GM23338 (cell line): ENCODE measurements around the gene SLC19A1. TPM values are rescaled to one million over a fixed set of nuclear protein-coding genes. Genes with fewer than 3 reads are reported as not detected.

Experiments used
- ATAC-seq: fragments of 200-7000 bp; cut with Tn5 transposase; 3 replicates; pipeline ENCODE4 v1.9.1; 2020
- DNase-seq: peaks from one replicate; pipeline ENCODE4 v3.0.0-alpha.2; 2015; ENCODE audit warnings: low spot score
- H2AFZ ChIP-seq: fragments of 200-600 bp; sonication (generic); 2 replicates; pipeline ENCODE4 v1.8.0; 2016; ENCODE audit warnings: antibody characterized with exemption, mild to moderate bottlenecking, moderate library complexity
- H3F3A ChIP-seq: fragments of 200-600 bp; sonication (generic); replicated peaks from 2 replicates; pipeline ENCODE4 v1.8.0; 2017; ENCODE audit warnings: antibody characterized with exemption, mixed run types, low read depth
- H3K27ac ChIP-seq: fragments of 200-600 bp; sonication (generic); 2 replicates; pipeline ENCODE4 v1.6.1; 2016; ENCODE audit warnings: low read depth
- H3K27me3 ChIP-seq: fragments of 200-600 bp; sonication (generic); 2 replicates; pipeline ENCODE4 v1.8.0; 2016; ENCODE audit warnings: mild to moderate bottlenecking, mixed run types, moderate library complexity; ENCODE audit not compliant: insufficient read depth
- H3K36me3 ChIP-seq: fragments of 200-600 bp; sonication (generic); 2 replicates; pipeline ENCODE4 v1.8.0; 2016; ENCODE audit warnings: mild to moderate bottlenecking; ENCODE audit not compliant: insufficient read depth
- H3K4me1 ChIP-seq: fragments of 200-600 bp; sonication (generic); 2 replicates; pipeline ENCODE4 v1.8.0; 2016; ENCODE audit warnings: mild to moderate bottlenecking, moderate library complexity; ENCODE audit not compliant: insufficient read depth
- H3K4me2 ChIP-seq: fragments of 200-600 bp; sonication (generic); 2 replicates; pipeline ENCODE4 v1.7.1; 2017; ENCODE audit warnings: mixed run types
- H3K4me3 ChIP-seq: fragments of 200-600 bp; sonication (generic); 2 replicates; pipeline ENCODE4 v1.6.1; 2016; ENCODE audit warnings: mixed run types
- H3K79me2 ChIP-seq: fragments of 200-600 bp; sonication (generic); replicated peaks from 2 replicates; pipeline ENCODE4 v1.8.0; 2017; ENCODE audit warnings: mild to moderate bottlenecking; ENCODE audit not compliant: insufficient read depth
- H3K9me2 ChIP-seq: fragments of 200-600 bp; sonication (generic); 2 replicates; pipeline ENCODE4 v1.8.0; 2017; ENCODE audit not compliant: insufficient read depth
- H4K20me1 ChIP-seq: fragments of 200-600 bp; sonication (generic); replicated peaks from 2 replicates; pipeline ENCODE4 v1.8.0; 2017; ENCODE audit warnings: mild to moderate bottlenecking; ENCODE audit not compliant: insufficient read depth
- H3K27ac Mint-ChIP-seq: 2 replicates; pipeline ENCODE4 v1.8.0; 2020; ENCODE audit warnings: inconsistent platforms, mild to moderate bottlenecking, moderate library complexity, mixed read lengths
- H3K27me3 Mint-ChIP-seq: 3 replicates; pipeline ENCODE4 v1.8.0; 2022; ENCODE audit warnings: low read depth, mild to moderate bottlenecking, moderate library complexity, mixed read lengths, inconsistent platforms; ENCODE audit not compliant: insufficient read depth, poor library complexity
- H3K36me3 Mint-ChIP-seq: 3 replicates; pipeline ENCODE4 v1.8.0; 2021; ENCODE audit warnings: low read depth, mild to moderate bottlenecking, inconsistent platforms, moderate library complexity, mixed read lengths
- H3K4me1 Mint-ChIP-seq: 3 replicates; pipeline ENCODE4 v1.8.0; 2020; ENCODE audit warnings: mild to moderate bottlenecking, inconsistent platforms, mixed read lengths
- H3K4me3 Mint-ChIP-seq: 3 replicates; pipeline ENCODE4 v1.8.0; 2021; ENCODE audit warnings: moderate library complexity, mild to moderate bottlenecking, inconsistent platforms, mixed read lengths
- H3K9me3 Mint-ChIP-seq: 3 replicates; pipeline ENCODE4 v1.8.0; 2020; ENCODE audit warnings: moderate library complexity, mild to moderate bottlenecking, inconsistent platforms, mixed read lengths
- EZH2phosphoT487 ChIP-seq: fragments of 200-600 bp; sonication (generic); IDR thresholded peaks from one replicate; pipeline ENCODE4 v1.8.1; 2018; ENCODE audit warnings: antibody characterized with exemption; ENCODE audit not compliant: unreplicated experiment
- JUNB ChIP-seq: IDR thresholded peaks from one replicate; pipeline ENCODE4 v1.6.1; 2016; ENCODE audit warnings: antibody characterized with exemption; ENCODE audit not compliant: unreplicated experiment
- NANOG ChIP-seq: IDR thresholded peaks from 2 replicates; pipeline ENCODE4 v1.6.1; 2016; ENCODE audit warnings: antibody characterized with exemption, borderline replicate concordance
- POLR2AphosphoS5 ChIP-seq: IDR thresholded peaks from 2 replicates; pipeline ENCODE4 v1.6.1; 2016; ENCODE audit warnings: antibody characterized with exemption, low read depth
- ZNF331 ChIP-seq: fragments of 250-450 bp; sonication (Bioruptor Pico); IDR thresholded peaks from 2 replicates; pipeline ENCODE4 v1.5.0; 2020; ENCODE audit warnings: low read depth, mild to moderate bottlenecking, moderate library complexity
- polyA plus RNA-seq: library from polyadenylated mRNA; unstranded; fragments of >200 nt; fragmentation: Nextera tagmentation; extraction: Ambion mirVana; gene quantifications from 2 replicates; pipeline ENCODE4 v1.2.1, GENCODE V29; 2016
- total RNA-seq: library from RNA; depleted of rRNA; stranded (reverse); fragments of >200 nt; shearing (Covaris generic); gene quantifications from 2 replicates; pipeline ENCODE4 v1.2.3, GENCODE V29; 2014
- TF ChIP-seq, protein P1 (sequence below): fragments of 250-450 bp; sonication (Bioruptor Pico); IDR thresholded peaks from 2 replicates; pipeline ENCODE4 v1.5.0; 2020; ENCODE audit warnings: mild to moderate bottlenecking, moderate library complexity
- TF ChIP-seq, protein P2 (sequence below), 2 experiments: fragments of 200-600 bp in 1 of 2; sonication (generic) in 1 of 2; conservative IDR thresholded peaks; 2 replicates each; pipeline versions ENCODE4 v1.5.1 to v1.6.1; 2016 to 2017; ENCODE audit warnings: antibody characterized with exemption in 2 of 2, low read depth in 2 of 2, mild to moderate bottlenecking in 2 of 2, moderate library complexity in 1 of 2

The SLC19A1 gene
- total and polyA plus RNA-seq, 2 experiments from 2014 or later: 31.2 to 33.0 TPM

DNA sequence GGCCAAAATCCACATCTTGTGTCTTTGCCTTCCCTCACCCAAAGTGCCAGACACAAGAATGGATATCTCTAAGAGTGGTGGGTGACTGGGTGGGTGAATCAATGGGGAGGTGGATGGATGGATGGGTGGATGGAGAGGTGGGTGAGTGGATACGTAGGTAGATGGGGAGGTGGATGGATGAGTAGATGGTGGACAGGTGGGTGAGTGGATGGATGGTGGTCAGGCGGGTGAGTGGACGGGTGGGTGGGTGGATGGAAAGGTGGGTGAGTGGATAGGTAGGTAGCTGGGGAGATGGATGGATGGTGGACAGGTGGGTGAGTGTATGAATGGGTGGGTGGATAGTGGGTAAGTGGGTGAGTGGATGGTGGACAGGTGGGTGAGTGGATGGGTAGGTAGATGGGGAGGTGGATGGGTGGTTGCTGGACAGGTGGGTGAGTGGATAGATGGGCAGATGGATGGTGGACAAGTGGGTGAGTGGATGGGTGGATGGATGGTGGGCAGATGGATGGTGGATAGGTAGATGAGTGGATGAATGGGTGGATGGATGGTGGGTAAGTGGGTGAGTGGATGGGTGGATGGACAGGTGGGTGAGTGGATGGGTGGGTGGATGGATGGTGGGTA is 34.2 kb downstream of the SLC19A1 start (continued):
- TF ChIP-seq, protein P1, sequence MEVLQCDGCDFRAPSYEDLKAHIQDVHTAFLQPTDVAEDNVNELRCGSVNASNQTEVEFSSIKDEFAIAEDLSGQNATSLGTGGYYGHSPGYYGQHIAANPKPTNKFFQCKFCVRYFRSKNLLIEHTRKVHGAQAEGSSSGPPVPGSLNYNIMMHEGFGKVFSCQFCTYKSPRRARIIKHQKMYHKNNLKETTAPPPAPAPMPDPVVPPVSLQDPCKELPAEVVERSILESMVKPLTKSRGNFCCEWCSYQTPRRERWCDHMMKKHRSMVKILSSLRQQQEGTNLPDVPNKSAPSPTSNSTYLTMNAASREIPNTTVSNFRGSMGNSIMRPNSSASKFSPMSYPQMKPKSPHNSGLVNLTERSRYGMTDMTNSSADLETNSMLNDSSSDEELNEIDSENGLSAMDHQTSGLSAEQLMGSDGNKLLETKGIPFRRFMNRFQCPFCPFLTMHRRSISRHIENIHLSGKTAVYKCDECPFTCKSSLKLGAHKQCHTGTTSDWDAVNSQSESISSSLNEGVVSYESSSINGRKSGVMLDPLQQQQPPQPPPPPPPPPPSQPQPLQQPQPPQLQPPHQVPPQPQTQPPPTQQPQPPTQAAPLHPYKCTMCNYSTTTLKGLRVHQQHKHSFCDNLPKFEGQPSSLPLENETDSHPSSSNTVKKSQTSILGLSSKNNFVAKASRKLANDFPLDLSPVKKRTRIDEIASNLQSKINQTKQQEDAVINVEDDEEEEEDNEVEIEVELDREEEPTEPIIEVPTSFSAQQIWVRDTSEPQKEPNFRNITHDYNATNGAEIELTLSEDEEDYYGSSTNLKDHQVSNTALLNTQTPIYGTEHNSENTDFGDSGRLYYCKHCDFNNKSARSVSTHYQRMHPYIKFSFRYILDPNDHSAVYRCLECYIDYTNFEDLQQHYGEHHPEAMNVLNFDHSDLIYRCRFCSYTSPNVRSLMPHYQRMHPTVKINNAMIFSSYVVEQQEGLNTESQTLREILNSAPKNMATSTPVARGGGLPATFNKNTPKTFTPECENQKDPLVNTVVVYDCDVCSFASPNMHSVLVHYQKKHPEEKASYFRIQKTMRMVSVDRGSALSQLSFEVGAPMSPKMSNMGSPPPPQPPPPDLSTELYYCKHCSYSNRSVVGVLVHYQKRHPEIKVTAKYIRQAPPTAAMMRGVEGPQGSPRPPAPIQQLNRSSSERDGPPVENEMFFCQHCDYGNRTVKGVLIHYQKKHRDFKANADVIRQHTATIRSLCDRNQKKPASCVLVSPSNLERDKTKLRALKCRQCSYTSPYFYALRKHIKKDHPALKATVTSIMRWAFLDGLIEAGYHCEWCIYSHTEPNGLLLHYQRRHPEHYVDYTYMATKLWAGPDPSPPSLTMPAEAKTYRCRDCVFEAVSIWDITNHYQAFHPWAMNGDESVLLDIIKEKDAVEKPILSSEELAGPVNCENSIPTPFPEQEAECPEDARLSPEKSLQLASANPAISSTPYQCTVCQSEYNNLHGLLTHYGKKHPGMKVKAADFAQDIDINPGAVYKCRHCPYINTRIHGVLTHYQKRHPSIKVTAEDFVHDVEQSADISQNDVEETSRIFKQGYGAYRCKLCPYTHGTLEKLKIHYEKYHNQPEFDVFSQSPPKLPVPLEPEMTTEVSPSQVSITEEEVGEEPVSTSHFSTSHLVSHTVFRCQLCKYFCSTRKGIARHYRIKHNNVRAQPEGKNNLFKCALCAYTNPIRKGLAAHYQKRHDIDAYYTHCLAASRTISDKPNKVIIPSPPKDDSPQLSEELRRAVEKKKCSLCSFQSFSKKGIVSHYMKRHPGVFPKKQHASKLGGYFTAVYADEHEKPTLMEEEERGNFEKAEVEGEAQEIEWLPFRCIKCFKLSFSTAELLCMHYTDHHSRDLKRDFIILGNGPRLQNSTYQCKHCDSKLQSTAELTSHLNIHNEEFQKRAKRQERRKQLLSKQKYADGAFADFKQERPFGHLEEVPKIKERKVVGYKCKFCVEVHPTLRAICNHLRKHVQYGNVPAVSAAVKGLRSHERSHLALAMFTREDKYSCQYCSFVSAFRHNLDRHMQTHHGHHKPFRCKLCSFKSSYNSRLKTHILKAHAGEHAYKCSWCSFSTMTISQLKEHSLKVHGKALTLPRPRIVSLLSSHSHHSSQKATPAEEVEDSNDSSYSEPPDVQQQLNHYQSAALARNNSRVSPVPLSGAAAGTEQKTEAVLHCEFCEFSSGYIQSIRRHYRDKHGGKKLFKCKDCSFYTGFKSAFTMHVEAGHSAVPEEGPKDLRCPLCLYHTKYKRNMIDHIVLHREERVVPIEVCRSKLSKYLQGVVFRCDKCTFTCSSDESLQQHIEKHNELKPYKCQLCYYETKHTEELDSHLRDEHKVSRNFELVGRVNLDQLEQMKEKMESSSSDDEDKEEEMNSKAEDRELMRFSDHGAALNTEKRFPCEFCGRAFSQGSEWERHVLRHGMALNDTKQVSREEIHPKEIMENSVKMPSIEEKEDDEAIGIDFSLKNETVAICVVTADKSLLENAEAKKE: no peak
- TF ChIP-seq POLR2AphosphoS5 (no peak), ZNF331 (CRISPR knock-in tag) (no peak), JUNB (no peak), NANOG (no peak)
- TF ChIP-seq, protein P2, sequence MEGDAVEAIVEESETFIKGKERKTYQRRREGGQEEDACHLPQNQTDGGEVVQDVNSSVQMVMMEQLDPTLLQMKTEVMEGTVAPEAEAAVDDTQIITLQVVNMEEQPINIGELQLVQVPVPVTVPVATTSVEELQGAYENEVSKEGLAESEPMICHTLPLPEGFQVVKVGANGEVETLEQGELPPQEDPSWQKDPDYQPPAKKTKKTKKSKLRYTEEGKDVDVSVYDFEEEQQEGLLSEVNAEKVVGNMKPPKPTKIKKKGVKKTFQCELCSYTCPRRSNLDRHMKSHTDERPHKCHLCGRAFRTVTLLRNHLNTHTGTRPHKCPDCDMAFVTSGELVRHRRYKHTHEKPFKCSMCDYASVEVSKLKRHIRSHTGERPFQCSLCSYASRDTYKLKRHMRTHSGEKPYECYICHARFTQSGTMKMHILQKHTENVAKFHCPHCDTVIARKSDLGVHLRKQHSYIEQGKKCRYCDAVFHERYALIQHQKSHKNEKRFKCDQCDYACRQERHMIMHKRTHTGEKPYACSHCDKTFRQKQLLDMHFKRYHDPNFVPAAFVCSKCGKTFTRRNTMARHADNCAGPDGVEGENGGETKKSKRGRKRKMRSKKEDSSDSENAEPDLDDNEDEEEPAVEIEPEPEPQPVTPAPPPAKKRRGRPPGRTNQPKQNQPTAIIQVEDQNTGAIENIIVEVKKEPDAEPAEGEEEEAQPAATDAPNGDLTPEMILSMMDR (conservative IDR thresholded peaks at IDR 0.05; ENCODE audit: low read depth in 2 of 2): no peak

DNA sequence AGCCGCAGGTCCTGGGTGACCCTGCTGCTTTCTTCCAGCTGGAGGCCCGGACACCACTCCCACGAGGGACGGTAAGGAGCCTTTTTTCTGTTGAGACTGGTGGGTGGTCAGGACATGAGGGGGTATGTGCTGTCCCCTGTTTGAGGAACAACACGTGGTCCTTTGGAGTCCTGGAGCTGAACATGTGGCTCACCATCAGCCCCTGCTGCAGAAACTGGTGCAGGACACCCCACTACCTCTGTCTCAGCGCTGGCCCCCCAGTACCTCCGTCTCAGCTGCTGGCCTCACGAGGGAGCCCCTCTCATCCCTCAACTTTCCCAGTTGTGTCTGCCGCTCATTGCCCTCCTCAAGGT is 34.7 kb downstream of the SLC19A1 start:
- Mint-ChIP-seq H3K4me1 (peaks cover 4% of the 10 kb centered on the region; the same call in 1 of the 3 replicates), H3K27me3 (peaks cover 12% of the 10 kb centered on the region), H3K27ac (no peak overlapping the region), H3K36me3 (peaks cover 20% of the 10 kb centered on the region), H3K9me3 (no peaks in the 10 kb centered on the region; the same call in 2 of the 3 replicates), H3K4me3 (no peak overlapping the region)
- TF ChIP-seq EZH2phosphoT487: no peak
- Histone ChIP-seq H3K9me2 (no peaks in the 10 kb centered on the region), H3K4me3 (no peak overlapping the region), H4K20me1 (no peaks in the 10 kb centered on the region; the same call in 1 of the 2 replicates), H3K79me2 (no peaks in the 10 kb centered on the region), H3K4me2 (no peak overlapping the region), H3F3A (peaks cover 8% of the 10 kb centered on the region; the same call in 1 of the 2 replicates), H2AFZ (no peak overlapping the region), H3K27me3 (no peaks in the 10 kb centered on the region), H3K36me3 (no peaks in the 10 kb centered on the region), H3K4me1 (no peaks in the 10 kb centered on the region), H3K27ac (no peak overlapping the region)
- DNase-seq (no peak), ATAC-seq (no peak)
